GM21390 (cell line): ENCODE results near the gene ARG2.

ENCODE experiments used
- ATAC-seq: cut with Tn5 transposase; IDR thresholded peaks from one replicate; pipeline ENCODE4 v1.9.1; 2021; ENCODE audit not compliant: unreplicated experiment

The ARG2 gene

DNA sequence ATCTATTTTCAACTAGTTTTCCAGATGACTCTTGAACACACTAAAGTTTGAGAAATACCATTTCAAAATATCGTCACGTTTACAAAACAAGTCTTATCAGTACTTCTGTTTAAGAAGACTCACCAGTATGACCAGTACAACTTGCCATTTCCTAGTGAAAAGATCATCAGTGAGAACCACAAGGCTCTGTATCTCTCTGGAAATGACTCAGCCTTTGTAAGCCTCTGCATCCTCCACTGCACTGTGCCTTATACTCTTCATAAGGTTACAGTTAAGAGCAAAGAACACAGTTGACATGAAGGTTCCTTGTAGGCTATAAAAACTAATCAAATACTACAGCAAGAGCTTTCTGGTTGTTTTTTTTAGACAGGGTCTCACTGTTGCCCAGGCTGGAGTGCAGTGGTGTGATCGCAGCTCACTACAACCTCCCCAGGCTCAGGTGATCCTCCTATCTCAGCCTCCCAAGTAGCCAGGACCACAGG lies 60.4 kb downstream of the ARG2 start:
- ATAC-seq = peak; percentile 99

GRCh38 chr14:67680941-67681340 lies 61.2 kb downstream of the ARG2 start:
- ATAC-seq = no peak

- no peak for ATAC-seq
Observed at GRCh38 chr14:67683842-67684241, 64.1 kb downstream of the ARG2 start.

DNA sequence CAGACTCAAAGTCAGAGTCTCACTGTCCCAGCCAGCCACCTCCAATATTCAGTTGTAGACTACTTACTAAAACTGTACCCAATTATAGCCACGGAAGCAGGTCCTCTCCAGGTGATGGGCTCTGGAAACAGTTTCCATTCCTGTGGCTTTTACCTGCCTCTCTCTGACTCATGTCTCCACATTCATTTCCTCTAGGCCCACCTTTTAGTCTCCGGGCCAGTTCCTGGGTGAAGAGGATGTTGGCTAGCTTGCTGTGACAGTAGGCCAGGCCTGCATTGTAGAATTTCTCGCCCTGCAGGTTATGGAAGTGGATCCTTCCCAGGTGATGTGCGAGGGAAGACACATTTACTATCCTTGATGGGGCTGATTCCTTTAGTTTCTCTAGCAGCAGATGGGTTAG lies 70.3 kb downstream of the ARG2 start:
- ATAC-seq = no peak

GRCh38 chr14:67694791-67695393 lies 75.2 kb downstream of the ARG2 start:
- ATAC-seq = peak; percentile 91

GRCh38 chr14:67695394-67695949 lies 75.8 kb downstream of the ARG2 start, which contains the start of gene RDH11:
Gene RDH11 (minus strand): TSS chr14:67695764. CDS start chr14:67695703, 61 bp downstream.
- ATAC-seq = peak; percentile 89

- no peak for ATAC-seq
Observed at GRCh38 chr14:67697006-67697405, 77.3 kb downstream of the ARG2 start.

DNA sequence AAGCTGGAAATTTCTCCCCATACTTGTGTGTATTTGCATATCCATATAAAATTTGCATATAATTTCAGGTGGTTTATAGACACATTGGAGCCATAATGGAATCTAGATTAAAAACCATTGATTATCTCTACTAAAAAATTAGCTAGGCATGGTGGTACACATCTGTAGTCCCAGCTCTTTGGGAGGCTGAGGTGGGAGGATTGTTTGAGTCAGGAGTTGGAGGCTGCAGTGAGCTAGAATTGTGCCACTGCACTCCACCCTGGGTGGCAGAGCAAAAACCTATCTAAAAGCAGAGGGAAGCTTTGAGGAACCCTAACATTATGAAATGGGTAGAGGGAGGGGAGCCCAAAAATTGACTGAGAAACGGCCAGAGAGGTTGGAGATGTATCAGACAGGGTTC lies 78.5 kb downstream of the ARG2 start:
- ATAC-seq = no peak
